Spinal cord (tissue), 10 donors: ENCODE data around the gene FCGR3A. TPM values are rescaled to one million over a fixed set of nuclear protein-coding genes. Genes with fewer than 3 reads are reported as not detected.
"Not testable (repeated sequence)": the region's sequence is repeated elsewhere in the genome, so short reads cannot be mapped to it uniquely, and the experiment has no call there.

Experiments used
- DNase-seq, 6 donors: peaks; one replicate each; pipeline versions ENCODE4 v3.0.0 to v3.0.0-alpha.2; 2013 to 2015; ENCODE audit warnings: low spot score in 6 of 6, low read depth in 4 of 6
- H3K27ac ChIP-seq: one replicate; pipeline ENCODE4 v1.5.1; 2013; ENCODE audit warnings: low read depth, low read length, control low read depth
- H3K27me3 ChIP-seq: one replicate; pipeline ENCODE4 v1.6.1; 2013; ENCODE audit warnings: low read length; ENCODE audit not compliant: control insufficient read depth, insufficient read depth
- H3K36me3 ChIP-seq: one replicate; pipeline ENCODE4 v1.6.1; 2013; ENCODE audit warnings: low read length; ENCODE audit not compliant: control insufficient read depth, insufficient read depth
- H3K4me1 ChIP-seq: one replicate; pipeline ENCODE4 v1.6.1; 2013; ENCODE audit warnings: low read length; ENCODE audit not compliant: control insufficient read depth, insufficient read depth
- H3K4me3 ChIP-seq: one replicate; pipeline ENCODE4 v1.5.1; 2013; ENCODE audit warnings: low read depth, low read length, control low read depth
- H3K9me3 ChIP-seq: one replicate; pipeline ENCODE4 v1.6.1; 2013; ENCODE audit warnings: low read length; ENCODE audit not compliant: control insufficient read depth, insufficient read depth
- WGBS: methylation state at CpG from one replicate; pipeline ENCODE4 v1.1.5; 2013; ENCODE audit warnings: missing lambda C conversion rate; ENCODE audit not compliant: insufficient coverage; 5-methylcytosine and 5-hydroxymethylcytosine counted together
- polyA plus RNA-seq, 2 donors: library from polyadenylated mRNA; unstranded; fragments of 120-200 nt; gene quantifications; one replicate each; pipeline ENCODE4 v1.2.1, GENCODE V29; 2013; ENCODE audit not compliant: insufficient read length in 2 of 2
- total RNA-seq, 2 donors: library from RNA; depleted of rRNA in 1 of 2; stranded (reverse); fragments of 120-200 nt in 1 of 2; fragments of >200 nt in 1 of 2; gene quantifications; one replicate each; pipeline versions ENCODE4 v1.2.3 to v1.2.4, GENCODE V29; 2013 to 2014
- donor health status: healthy.

The FCGR3A gene
- total and polyA plus RNA-seq, 4 donors: 5.6 to 30.1 (median 23.0) TPM

GRCh38 chr1:161531986-161532643 lies 17.5 kb downstream of the FCGR3A start:
- peak overlapping the region; percentile 75 for H3K27ac ChIP-seq
- no peaks in the 10 kb centered on the region for H3K9me3 ChIP-seq
- peaks cover 10% of the 10 kb centered on the region for H3K4me1 ChIP-seq
- peak in 2 of 6 donors; percentile 78 to 83 for DNase-seq
- H3K36me3 ChIP-seq: no peaks in the 10 kb centered on the region
- H3K4me3 ChIP-seq: peak overlapping the region; percentile 11
- WGBS: 50% methylated on average over 11 of the region's 22 CpGs
- no peaks in the 10 kb centered on the region for H3K27me3 ChIP-seq

- H3K27ac ChIP-seq: peak overlapping the region; percentile 88
- WGBS: 0% methylated on average over 34 of the region's 56 CpGs
Observed at GRCh38 chr1:161530671-161531641, 18.7 kb downstream of the FCGR3A start.

GRCh38 chr1:161530158-161530557 lies 19.5 kb downstream of the FCGR3A start:
- Histone ChIP-seq H3K27ac (peak overlapping the region; percentile 88), H3K4me3 (peak overlapping the region; percentile 73), H3K4me1 (peaks cover 13% of the 10 kb centered on the region)
- not testable (repeated sequence) for H3K9me3 ChIP-seq, H3K27me3 ChIP-seq, H3K36me3 ChIP-seq
- peak in 2 of 6 donors; percentile 86 to 95 for DNase-seq
- WGBS: 0% methylated on average over 3 of the region's 13 CpGs

More at GRCh38 chr1:161530671-161531641, 18.7 kb downstream of the FCGR3A start:
- H3K4me1 ChIP-seq, H3K27me3 ChIP-seq, H3K36me3 ChIP-seq, H3K9me3 ChIP-seq: not testable (repeated sequence)
- DNase-seq: peak; percentile 78 to 99 (median 85)
- H3K4me3 ChIP-seq: peak overlapping the region; percentile 73

DNA sequence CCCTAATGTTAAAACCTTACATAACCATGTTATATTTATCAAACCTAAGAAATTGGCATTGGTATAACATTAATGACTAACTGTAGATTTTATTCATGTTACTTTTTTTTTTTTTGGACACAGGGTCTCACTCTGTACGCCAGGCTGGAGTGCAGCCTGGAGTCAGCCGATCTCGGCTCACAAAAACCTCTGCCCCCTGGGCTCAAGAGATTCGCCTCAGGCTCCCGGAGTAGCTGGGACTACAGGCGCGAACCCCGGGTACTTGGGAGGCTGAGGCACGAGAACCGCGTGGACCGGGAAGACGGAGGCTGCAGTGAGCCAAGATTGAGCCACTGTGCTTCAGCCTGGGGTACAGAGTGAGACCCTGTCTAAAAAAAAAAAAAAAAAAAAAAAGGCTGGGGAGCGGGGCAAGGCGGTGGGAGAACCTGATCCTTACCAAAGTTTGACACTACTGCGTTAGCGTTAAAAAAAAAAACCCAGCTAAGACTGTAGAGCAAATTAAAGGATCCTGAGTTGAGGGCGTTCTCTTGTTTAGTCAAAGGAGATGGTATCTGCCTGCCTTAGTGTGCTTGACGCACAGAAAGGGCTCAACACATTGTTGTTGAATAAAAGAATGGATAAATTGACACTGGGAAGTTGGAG lies 20.0 kb downstream of the FCGR3A start:
- not testable (repeated sequence) for H3K27ac ChIP-seq, H3K36me3 ChIP-seq, H3K9me3 ChIP-seq, DNase-seq, H3K27me3 ChIP-seq
- peak overlapping the region; percentile 73 for H3K4me3 ChIP-seq
- peaks cover 17% of the 10 kb centered on the region for H3K4me1 ChIP-seq
- WGBS: 20% methylated on average over 8 of the region's 19 CpGs

GRCh38 chr1:161528550-161528949 lies 21.1 kb downstream of the FCGR3A start:
- peak in 1 of 6 donors; percentile 32 for DNase-seq
- no CpG with 5 or more reads among the region's 3 CpGs for WGBS
- H3K36me3 ChIP-seq, H3K27me3 ChIP-seq, H3K27ac ChIP-seq, H3K9me3 ChIP-seq, H3K4me3 ChIP-seq: not testable (repeated sequence)
- H3K4me1 ChIP-seq: peaks cover 17% of the 10 kb centered on the region

- not testable (repeated sequence) for H3K4me3 ChIP-seq, H3K9me3 ChIP-seq, H3K4me1 ChIP-seq, DNase-seq, H3K27ac ChIP-seq, H3K27me3 ChIP-seq, H3K36me3 ChIP-seq
- WGBS: 62% methylated on average over 2 of the region's 7 CpGs
Observed at GRCh38 chr1:161525918-161526317, 23.7 kb downstream of the FCGR3A start.

GRCh38 chr1:161525321-161525720 lies 24.3 kb downstream of the FCGR3A start:
- H3K27me3 ChIP-seq, H3K27ac ChIP-seq, DNase-seq, H3K36me3 ChIP-seq, H3K9me3 ChIP-seq, H3K4me1 ChIP-seq: not testable (repeated sequence)
- H3K4me3 ChIP-seq: peak overlapping the region; percentile 42
- 44% methylated on average over 15 of the region's 23 CpGs for WGBS

DNA sequence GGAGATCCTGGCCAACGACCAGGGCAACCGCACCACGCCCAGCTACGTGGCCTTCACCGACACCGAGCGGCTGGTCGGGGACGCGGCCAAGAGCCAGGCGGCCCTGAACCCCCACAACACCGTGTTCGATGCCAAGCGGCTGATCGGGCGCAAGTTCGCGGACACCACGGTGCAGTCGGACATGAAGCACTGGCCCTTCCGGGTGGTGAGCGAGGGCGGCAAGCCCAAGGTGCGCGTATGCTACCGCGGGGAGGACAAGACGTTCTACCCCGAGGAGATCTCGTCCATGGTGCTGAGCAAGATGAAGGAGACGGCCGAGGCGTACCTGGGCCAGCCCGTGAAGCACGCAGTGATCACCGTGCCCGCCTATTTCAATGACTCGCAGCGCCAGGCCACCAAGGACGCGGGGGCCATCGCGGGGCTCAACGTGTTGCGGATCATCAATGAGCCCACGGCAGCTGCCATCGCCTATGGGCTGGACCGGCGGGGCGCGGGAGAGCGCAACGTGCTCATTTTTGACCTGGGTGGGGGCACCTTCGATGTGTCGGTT lies 24.8 kb downstream of the FCGR3A start:
- H3K9me3 ChIP-seq, H3K27ac ChIP-seq, H3K36me3 ChIP-seq, H3K27me3 ChIP-seq, H3K4me1 ChIP-seq: not testable (repeated sequence)
- 2% methylated on average over 29 of the region's 55 CpGs for WGBS
- peak overlapping the region; percentile 42 for H3K4me3 ChIP-seq
- peak in 1 of 6 donors; percentile 33 for DNase-seq
